GM19324 (cell line): ENCODE results near the gene FLVCR2.
A peak's percentile ranks its signal among the peaks of the same experiment; 100 is the strongest.

Source experiments
- ATAC-seq: cut with Tn5 transposase; IDR thresholded peaks from one replicate; pipeline ENCODE4 v1.9.1; 2021; ENCODE audit warnings: mild to moderate bottlenecking, moderate library complexity; ENCODE audit not compliant: unreplicated experiment, low FRiP score

Gene FLVCR2, protein sequence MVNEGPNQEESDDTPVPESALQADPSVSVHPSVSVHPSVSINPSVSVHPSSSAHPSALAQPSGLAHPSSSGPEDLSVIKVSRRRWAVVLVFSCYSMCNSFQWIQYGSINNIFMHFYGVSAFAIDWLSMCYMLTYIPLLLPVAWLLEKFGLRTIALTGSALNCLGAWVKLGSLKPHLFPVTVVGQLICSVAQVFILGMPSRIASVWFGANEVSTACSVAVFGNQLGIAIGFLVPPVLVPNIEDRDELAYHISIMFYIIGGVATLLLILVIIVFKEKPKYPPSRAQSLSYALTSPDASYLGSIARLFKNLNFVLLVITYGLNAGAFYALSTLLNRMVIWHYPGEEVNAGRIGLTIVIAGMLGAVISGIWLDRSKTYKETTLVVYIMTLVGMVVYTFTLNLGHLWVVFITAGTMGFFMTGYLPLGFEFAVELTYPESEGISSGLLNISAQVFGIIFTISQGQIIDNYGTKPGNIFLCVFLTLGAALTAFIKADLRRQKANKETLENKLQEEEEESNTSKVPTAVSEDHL

DNA sequence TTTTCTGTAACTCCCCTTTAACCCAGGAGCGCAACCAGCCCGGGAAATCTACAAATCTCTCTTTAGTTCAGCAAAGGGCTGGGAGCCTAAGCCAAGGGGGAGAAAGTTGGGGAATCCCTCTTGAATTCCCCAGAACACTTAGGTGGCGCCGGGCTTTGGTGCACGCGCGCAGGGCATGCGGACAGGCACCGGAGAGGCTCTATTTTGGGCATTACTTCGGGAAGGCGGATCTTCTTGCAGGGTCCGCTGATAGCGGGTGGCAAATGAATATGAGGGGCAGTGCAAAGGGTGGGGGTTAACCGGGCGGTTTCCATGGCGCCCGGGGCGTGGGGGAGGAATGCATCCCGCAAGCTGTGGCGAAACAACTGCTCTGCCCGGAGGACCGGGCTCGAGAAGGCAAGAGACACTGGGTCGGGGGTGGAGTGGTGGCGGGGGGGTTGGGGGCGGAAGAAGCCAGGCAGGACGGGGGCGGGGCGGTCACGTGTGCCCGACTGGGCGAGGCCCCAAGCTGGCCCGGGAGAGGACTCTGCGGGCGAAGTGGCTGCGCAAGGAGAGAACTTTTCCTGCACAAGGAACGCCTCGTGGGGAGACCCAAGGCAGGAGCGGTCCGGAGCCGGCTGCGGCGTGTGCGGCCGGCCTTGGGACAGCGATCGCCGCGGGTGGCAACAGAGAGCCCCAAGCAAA, at the start of gene FLVCR2:
Gene FLVCR2, plus strand, starts transcription at position 519 of the 684 bp plus-strand sequence. CDS start 353 bp downstream, outside the sequence.
- peak; percentile 40 for ATAC-seq

DNA sequence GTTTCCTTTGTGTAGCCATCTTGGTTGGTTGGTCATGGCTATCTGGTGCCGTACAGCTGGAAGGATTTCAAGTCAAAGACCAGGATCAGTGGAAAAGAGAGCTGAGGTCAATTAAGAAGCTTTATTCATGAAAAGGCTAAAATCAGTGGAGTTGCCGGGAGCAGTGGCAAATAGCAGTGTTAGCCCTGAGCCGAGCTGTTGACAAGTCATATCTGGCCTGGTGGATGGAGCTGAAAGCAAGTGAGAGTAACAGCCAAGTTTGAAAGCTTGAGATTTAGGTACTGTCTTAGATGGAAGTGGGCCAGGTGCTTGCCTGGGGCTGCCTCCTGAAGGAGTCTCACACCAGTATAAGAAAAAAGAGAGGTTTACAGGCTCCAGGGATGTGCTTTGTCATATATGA, 47.2 kb upstream of the FLVCR2 start:
- no peak for ATAC-seq

DNA sequence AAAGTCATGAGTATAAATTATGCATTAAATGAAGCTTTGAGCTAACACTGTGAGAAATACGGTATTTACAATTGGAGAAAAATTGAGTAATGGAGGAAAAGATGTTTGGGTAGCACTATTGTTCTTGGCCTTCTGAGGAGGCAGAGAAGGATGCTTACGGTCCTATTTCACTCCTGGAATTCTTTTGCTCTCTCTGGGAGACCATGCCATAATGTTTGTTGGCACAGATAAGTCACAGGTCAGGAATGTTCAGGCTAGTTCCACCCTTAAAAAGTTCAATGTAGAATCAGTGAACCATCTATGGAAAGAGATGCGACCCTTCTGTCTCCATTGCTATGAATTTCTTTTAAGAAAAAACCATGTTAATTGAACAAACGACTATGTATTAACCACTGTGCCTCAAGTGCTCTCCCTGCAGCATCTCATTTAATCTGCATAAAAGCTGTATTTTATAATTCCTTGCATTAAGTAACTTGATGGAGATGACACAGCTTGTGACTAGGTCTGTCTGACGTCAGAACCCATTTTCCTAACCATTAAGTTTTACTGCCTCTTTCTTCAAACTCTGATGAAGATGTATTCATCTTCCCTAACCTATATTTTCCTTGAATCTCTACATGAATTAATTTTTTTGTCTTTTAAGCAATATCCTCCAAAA, 46.6 kb upstream of the FLVCR2 start:
- no peak for ATAC-seq

DNA sequence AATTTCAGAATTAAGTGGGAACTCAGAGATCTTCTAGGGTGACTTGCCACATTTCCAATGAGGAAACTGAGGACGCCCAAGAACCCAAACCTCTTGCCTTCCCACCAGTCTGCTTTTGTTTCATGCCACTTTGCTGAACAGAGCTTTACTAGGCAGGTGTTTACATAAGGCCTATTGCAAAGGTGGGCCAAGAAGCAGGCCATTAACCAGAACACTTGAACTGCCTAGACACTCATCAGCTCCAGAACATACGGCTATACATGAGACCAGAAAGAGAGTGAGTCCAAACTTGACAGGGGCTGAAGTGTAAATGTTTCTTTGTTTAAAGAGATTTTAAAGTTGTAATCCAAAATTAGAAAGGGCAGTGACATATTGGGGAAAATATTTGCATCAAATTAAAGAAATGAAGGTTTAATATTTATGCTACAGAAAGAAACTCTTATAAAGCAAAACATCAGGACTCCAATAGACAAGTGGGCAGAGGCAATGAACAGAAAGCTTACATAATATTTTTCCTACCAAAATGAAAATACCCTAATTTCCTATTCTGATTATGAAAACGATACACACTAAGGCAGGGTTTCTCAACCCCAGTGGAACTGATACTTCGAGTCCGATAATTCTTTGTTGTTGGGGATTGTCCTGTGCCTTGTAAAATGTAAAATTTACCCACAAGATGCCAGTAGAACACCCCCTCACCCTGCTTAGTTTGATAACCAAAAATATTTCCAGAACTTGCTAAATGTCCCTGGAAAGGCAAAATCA, 44.4 kb upstream of the FLVCR2 start:
- no peak for ATAC-seq

DNA sequence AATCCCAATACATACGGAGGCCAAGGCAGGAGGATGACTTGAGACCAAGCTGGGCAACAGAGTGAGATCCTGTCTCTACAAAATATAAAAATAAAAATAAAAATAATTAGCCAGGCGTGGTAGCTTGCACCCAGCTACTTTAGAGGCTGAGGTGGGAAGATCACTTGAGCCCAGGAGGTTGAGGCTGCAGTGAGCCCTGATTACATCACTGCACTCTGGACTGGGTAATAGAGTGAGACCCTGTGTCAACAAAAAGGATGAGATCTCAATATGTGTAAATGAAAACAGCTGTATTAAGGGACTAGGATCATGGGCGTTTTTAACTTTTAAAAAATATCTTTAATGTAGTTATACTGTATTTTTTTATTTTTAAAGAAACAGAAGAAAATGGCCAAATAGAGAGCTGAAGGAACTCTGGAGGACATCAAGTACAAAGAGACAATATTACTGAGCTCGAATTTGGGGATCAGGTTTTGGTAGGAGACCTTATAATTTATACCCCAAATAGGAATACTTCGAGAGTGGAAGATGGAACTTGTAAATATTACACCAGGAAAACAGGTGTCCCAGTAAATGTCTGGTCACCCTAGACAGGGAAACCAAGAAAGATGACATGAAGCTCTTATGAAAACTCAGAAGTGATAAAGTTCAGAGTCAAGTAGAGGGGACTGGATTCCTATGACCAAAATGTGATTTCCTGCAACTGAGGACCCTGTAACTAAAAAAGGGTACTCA, 43.1 kb upstream of the FLVCR2 start:
- ATAC-seq: no peak

DNA sequence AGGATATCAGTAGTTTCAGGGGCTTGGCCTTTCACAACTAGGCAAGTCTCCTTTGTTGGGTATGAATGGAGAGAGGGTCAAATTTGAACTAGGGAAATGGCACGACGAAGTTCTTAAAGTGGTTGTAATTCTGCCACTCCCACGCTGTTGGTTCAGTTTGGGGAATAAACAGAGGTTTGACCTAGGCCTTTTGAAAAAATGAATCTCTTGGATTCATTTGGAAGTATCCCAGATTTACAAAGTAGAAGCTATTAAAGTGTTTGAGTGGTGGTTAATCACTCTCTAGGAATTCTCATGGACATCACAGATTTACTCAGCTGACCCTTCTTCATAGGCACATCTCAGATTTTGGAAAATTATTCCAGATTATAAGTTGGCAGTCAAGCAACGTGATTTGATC, 41.3 kb upstream of the FLVCR2 start:
- ATAC-seq: no peak

DNA sequence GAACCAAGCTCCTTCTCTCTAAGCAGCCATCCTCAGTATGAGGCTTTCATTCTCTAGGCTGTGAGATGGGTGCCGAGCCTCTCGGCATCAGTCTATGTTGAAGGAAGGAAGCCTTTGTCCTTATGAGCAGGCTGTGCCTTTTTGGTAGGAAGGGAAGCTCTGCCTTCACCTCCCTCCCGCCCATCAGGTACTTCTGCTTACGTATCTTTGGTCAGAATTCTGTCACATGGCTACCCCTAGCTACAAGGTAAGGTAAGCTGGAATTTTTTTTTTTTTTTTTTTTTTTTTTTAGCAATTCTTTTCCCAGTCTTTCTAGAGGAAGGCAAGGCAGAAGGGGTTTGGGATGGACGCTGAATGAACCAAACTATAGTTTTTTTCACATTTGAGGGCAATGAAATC, 39.3 kb upstream of the FLVCR2 start:
- no peak for ATAC-seq

DNA sequence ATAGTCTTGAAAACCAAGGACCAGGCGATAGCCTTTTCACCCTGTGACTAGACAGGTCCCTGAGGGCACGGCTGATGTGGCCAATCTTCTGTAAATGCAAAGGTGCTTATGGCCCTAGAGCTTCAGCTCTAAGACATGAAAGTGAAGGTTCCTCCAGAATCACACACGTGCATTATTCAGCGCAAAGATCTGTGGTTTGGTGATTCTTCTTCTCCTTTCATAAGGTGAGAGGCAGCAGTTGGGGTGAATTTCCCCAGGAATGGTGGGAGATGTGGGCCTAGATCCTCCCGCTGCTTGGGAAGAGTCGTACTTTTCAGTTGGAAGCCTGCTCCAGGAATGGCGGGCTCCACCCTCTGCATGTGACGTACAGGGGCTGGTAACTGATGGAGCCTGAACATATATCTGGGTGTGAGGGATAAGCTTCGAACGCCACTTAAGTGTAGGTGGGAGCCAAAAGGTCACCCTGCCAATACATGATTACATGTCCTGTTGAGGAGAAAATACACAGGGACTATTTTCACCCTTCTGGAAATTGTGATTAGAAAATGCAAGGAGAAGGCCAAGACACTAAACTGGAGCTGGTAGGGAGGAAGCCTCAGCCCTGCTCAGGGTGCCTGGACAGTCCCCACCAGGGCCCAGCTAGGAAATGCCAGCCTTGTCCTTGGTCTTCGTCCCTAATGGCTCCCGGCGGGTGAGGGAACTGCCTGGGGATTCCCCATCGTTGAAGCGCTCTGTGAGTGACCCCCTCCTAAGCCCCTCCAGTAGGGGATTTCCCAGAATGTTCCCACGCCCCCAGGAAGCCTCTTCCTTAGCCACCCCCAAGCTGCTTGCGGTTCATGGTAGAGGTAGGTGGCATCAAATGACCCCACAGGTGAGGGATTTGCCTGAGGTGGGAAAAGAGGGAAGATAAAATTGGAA, 38.6 kb upstream of the FLVCR2 start:
- peak; percentile 59 for ATAC-seq

DNA sequence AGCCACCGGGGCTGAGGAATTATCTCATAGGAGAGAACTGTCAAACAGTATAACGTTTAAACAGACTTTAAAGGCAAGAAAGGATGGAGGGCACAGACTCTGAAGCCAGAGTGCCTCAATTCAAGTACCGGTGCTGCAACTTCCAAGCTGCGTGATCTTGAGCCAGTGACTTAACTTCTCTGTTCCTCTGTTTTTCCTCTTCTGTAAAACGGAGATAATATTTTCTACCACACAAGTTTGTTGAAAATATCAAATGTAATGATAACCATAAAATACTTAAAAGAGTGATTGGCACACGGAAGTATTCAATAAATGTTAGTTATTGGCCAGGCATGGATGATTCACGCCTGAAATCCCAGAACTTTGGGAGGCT, 38.0 kb upstream of the FLVCR2 start:
- ATAC-seq: no peak

DNA sequence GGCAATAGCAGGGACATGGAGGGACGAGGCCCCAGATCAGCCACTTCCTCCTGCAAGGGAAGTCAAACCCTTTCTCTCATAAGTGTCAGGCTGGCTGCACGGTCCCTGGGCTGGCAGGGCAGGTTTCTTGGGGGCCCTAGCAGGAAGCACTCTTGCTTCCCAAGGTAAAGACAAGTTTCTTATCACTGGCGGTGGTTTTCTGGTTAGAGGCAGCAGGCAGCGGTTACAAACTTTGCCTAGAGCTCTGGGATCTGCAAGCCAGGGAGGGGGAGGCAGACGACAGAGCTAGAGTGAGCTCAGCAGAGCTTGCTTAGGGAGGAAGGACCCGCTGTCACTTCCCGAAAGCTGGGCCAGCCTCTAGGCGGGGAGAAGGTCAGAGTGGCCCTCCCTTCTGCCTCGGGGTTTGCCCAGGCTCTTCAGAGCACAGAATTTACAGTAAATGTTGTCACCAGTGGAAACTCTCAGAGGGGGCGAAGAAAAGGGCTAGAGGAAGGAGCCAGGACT, 35.8 kb upstream of the FLVCR2 start:
- ATAC-seq: peak; percentile 43

DNA sequence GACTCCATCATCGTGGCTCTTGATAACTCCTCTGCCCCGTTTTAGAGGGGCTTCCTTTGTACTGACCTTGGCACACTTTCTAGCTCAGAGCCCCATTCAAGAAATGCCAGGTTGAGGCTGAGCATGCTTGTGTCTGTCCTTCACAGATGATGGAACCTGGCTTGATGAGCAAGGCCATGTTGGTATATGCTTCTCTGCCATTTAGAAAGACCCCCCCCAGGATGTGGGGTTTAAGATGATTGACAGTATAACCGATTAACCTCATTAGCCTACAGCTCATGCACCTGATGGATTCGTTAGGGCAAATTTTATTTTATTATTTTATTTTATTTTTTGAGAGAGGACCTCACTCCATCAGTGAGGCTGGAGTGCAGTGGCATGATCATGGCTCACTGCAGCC, 35.2 kb upstream of the FLVCR2 start:
- ATAC-seq: no peak

DNA sequence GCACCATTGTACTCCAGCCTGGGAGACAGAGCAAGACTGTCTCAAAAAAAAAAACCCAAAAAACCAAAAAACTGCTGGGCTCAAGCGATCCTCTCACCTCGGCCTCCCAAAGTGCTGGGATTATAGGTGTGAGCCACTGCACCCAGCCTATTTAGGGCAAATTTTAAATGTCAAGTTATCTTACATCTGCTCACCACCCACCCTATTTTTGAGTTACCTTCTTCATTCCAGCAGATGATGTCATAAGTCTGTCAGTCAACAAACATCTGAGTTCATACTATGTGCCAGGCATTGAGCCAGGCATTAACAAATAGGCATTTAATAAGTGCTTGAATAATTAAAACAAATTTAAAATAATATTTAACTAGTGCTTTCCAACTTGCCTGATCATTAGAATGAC, 34.6 kb upstream of the FLVCR2 start:
- ATAC-seq: no peak

DNA sequence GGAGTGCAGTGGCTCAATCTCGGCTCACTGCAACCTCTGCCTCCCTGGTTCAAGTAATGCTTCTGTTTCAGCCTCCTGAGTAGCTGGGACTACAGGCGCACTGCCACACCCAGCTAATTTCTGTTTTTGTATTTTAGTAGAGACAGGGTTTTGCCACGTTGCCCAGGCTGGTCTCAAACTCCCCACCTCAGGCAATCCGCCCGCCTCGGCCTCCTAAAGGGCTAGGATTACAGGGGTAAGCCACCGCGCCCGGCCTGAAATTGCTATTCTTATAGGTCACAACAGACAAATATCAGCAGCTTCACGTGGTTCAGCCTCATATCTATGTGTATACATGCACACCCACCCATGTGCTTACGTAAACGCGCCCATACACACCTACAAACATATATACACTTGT, 32.5 kb upstream of the FLVCR2 start:
- no peak for ATAC-seq

DNA sequence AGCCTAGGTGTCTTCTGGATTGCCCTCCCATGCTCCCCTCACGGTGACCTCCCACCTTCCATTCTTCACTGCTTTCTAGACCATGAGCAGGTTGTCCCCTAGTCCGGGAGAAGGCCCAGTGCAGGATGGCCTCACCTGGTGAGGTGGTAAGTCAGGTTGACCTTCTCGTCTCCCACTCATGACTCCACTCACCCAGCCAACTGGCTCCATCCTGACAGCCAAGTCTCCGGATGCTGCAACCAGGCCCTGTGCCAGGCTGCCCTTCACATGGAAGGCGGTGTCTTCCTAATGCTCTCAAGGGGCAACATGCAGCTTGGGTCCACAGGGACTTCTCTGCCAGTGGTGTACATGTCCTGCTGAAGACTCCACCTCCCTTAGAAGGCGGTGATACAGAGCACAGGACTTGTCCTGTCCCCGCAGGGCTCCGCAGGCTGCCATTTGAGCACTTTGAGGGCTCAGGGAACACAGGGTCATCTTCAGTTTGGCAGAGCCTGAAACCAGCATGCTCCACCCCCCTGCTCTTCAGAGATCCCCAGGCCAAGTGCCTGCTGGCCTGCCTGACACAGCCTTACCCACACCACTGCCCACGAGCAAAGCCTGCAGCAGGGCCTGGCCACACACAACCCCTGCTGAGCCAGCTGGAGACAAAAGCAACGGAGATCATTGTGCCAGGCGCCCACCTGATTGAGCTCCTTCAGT, 30.7 kb upstream of the FLVCR2 start:
- no peak for ATAC-seq

DNA sequence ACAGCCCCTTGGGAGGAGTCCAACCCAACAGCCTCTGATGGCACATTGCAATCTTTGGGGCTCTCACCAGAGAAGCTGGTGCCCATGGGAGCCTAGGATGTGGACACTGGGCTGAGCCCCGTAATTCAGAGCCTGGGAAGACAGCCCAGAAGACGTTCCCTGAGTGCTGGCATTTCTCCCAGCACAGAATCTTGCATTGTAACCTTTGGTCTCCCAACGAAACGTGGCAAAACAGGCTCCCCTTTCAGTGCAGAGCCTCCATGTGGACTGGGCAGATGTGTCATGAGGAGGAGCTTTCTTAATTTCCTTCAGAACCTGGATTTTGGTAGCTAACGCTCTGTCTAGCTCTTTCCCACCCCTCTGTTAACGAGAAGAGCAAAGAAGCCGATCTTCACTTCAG, 29.9 kb upstream of the FLVCR2 start:
- no peak for ATAC-seq

DNA sequence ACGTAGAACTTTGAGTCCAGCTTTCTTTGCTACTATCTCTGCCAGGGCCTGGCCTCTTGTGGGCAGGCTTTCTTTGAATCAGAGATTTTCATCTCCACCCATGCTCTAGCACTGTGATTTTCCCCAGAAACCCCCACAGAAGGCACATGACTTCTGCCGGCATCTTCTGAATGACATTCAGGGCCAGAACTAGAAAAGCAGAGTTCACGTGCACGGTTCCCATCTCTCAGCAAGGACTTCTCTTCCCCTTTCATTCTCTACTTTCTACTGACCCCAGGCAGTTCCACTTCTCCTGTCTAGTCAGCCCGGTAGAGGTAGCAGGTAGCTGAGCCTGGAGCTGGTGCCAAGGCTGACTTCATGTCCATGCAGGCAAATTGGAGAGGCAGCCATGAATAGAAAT, 29.3 kb upstream of the FLVCR2 start:
- peak; percentile 55 for ATAC-seq

DNA sequence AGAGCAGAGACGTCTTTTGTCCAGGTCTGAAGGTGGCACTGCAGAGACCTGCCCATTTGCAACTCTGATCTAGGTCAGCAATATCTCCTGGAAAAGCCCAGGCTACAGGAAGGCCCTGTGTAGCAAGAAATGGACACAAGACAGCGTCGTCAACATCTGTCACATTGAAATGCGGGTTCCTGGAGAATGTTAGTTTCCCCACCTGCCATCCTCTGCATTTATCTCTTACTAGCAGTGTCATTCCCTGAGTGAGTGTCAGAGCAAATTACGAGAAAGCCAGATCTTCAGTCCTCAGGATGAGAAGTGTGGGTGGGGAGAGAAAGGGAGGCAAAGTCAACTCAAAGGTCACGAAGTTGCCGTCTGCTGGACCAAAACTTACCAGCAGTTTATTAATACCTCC, 27.4 kb upstream of the FLVCR2 start:
- ATAC-seq: no peak

DNA sequence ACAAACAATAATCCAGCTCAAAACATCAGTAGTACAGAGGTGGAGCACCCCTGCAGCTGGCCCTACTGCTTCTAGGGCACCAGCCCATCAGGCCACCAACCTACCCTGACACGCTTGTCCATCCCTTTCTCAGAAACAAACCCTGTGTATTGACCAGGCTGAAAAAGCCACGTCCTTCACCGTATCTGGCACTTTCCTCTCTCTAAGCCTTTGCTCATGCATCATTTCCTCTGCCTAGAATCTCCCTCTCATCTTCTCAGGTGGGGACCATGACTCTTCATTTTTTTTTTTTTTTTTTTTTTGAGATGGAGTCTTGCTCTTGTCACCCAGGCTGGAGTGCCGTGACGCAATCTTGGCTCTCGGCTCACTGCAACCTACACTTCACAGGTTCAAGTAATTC, 25.3 kb upstream of the FLVCR2 start:
- no peak for ATAC-seq
